Measurements from ENCODE around the gene RNF144A. TPM values are rescaled to one million over a fixed set of nuclear protein-coding genes. Genes with fewer than 3 reads are reported as not detected.

Gene RNF144A
- total and polyA plus RNA-seq, 2 of the 13 experiments (the other 11 are each of a cell fraction or from before 2014, with no cell fraction given) = 13.9 to 16.5 TPM

DNA sequence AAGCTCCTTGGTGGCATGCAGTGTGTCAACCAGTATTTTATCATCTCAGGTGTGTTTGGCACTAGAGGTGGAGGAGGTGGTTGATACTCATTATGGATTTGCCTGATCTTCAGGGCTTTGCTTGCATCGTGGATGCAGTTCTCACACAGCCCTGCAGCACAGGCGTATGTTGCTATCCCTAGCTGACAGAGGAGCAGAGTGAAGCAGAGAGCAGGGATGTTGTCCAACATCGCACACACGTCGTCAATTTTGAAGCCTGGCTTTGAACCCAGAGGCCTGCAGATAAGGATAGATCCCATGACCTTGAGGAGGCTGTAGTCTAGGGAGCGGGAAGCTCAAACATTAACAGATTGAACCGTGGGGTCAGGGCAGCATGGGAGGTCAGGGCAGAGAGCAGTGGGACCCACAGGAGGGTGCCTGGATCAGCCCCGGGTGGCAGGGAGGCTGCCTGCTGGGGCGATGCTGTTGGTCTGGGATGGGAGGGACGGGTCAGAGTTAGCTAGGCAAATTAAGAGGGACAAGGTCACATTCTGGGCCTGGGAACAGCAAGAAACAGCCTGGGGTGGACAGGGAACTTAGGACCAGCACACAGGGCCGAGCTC, 4.2 kb downstream of the RNF144A start (continued):
- TF ChIP-seq, protein P1, sequence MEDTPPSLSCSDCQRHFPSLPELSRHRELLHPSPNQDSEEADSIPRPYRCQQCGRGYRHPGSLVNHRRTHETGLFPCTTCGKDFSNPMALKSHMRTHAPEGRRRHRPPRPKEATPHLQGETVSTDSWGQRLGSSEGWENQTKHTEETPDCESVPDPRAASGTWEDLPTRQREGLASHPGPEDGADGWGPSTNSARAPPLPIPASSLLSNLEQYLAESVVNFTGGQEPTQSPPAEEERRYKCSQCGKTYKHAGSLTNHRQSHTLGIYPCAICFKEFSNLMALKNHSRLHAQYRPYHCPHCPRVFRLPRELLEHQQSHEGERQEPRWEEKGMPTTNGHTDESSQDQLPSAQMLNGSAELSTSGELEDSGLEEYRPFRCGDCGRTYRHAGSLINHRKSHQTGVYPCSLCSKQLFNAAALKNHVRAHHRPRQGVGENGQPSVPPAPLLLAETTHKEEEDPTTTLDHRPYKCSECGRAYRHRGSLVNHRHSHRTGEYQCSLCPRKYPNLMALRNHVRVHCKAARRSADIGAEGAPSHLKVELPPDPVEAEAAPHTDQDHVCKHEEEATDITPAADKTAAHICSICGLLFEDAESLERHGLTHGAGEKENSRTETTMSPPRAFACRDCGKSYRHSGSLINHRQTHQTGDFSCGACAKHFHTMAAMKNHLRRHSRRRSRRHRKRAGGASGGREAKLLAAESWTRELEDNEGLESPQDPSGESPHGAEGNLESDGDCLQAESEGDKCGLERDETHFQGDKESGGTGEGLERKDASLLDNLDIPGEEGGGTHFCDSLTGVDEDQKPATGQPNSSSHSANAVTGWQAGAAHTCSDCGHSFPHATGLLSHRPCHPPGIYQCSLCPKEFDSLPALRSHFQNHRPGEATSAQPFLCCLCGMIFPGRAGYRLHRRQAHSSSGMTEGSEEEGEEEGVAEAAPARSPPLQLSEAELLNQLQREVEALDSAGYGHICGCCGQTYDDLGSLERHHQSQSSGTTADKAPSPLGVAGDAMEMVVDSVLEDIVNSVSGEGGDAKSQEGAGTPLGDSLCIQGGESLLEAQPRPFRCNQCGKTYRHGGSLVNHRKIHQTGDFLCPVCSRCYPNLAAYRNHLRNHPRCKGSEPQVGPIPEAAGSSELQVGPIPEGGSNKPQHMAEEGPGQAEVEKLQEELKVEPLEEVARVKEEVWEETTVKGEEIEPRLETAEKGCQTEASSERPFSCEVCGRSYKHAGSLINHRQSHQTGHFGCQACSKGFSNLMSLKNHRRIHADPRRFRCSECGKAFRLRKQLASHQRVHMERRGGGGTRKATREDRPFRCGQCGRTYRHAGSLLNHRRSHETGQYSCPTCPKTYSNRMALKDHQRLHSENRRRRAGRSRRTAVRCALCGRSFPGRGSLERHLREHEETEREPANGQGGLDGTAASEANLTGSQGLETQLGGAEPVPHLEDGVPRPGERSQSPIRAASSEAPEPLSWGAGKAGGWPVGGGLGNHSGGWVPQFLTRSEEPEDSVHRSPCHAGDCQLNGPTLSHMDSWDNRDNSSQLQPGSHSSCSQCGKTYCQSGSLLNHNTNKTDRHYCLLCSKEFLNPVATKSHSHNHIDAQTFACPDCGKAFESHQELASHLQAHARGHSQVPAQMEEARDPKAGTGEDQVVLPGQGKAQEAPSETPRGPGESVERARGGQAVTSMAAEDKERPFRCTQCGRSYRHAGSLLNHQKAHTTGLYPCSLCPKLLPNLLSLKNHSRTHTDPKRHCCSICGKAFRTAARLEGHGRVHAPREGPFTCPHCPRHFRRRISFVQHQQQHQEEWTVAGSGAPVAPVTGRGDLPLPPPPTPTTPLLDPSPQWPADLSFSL (CRISPR knock-in tag; IDR thresholded peaks at IDR 0.05) = no peak
- no peak for TF ChIP-seq SRSF4 (IDR thresholded peaks at IDR 0.05; ENCODE audit: low read depth, low read length, poor library complexity, severe bottlenecking)
- TF ChIP-seq NFE2L1 (CRISPR knock-in tag; IDR thresholded peaks at IDR 0.05; ENCODE audit: borderline replicate concordance) = no peak
- TF ChIP-seq, protein P2, sequence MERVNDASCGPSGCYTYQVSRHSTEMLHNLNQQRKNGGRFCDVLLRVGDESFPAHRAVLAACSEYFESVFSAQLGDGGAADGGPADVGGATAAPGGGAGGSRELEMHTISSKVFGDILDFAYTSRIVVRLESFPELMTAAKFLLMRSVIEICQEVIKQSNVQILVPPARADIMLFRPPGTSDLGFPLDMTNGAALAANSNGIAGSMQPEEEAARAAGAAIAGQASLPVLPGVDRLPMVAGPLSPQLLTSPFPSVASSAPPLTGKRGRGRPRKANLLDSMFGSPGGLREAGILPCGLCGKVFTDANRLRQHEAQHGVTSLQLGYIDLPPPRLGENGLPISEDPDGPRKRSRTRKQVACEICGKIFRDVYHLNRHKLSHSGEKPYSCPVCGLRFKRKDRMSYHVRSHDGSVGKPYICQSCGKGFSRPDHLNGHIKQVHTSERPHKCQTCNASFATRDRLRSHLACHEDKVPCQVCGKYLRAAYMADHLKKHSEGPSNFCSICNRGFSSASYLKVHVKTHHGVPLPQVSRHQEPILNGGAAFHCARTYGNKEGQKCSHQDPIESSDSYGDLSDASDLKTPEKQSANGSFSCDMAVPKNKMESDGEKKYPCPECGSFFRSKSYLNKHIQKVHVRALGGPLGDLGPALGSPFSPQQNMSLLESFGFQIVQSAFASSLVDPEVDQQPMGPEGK (CRISPR knock-in tag; IDR thresholded peaks at IDR 0.05) = peak; percentile 83
- TF ChIP-seq, protein P3, sequence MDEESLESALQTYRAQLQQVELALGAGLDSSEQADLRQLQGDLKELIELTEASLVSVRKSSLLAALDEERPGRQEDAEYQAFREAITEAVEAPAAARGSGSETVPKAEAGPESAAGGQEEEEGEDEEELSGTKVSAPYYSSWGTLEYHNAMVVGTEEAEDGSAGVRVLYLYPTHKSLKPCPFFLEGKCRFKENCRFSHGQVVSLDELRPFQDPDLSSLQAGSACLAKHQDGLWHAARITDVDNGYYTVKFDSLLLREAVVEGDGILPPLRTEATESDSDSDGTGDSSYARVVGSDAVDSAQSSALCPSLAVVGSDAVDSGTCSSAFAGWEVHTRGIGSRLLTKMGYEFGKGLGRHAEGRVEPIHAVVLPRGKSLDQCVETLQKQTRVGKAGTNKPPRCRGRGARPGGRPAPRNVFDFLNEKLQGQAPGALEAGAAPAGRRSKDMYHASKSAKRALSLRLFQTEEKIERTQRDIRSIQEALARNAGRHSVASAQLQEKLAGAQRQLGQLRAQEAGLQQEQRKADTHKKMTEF (CRISPR knock-in tag; IDR thresholded peaks at IDR 0.05) = peak; percentile 79; the same call in 1 of the 2 replicates
- TF ChIP-seq KDM5A (IDR thresholded peaks at IDR 0.05; ENCODE audit: borderline replicate concordance, low read length) = no peak
- no peak for TF ChIP-seq ZFP62 (CRISPR knock-in tag; IDR thresholded peaks at IDR 0.05)
- no peak for TF ChIP-seq ZFP82 (CRISPR knock-in tag; IDR thresholded peaks at IDR 0.05; ENCODE audit: borderline replicate concordance)
- TF ChIP-seq ZNF44 (CRISPR knock-in tag; IDR thresholded peaks at IDR 0.05) = no peak
- TF ChIP-seq TBP (CRISPR knock-in tag; IDR thresholded peaks at IDR 0.05) = no peak
- peak; percentile 63 for TF ChIP-seq HNRNPH1 (optimal IDR thresholded peaks at IDR 0.05; ENCODE audit: low read depth, low read length)
- TF ChIP-seq, protein P4, sequence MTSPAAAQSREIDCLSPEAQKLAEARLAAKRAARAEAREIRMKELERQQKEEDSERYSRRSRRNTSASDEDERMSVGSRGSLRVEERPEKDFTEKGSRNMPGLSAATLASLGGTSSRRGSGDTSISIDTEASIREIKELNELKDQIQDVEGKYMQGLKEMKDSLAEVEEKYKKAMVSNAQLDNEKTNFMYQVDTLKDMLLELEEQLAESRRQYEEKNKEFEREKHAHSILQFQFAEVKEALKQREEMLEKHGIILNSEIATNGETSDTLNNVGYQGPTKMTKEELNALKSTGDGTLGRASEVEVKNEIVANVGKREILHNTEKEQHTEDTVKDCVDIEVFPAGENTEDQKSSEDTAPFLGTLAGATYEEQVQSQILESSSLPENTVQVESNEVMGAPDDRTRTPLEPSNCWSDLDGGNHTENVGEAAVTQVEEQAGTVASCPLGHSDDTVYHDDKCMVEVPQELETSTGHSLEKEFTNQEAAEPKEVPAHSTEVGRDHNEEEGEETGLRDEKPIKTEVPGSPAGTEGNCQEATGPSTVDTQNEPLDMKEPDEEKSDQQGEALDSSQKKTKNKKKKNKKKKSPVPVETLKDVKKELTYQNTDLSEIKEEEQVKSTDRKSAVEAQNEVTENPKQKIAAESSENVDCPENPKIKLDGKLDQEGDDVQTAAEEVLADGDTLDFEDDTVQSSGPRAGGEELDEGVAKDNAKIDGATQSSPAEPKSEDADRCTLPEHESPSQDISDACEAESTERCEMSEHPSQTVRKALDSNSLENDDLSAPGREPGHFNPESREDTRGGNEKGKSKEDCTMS (CRISPR knock-in tag; conservative IDR thresholded peaks at IDR 0.05) = no peak
- TF ChIP-seq, protein P5, sequence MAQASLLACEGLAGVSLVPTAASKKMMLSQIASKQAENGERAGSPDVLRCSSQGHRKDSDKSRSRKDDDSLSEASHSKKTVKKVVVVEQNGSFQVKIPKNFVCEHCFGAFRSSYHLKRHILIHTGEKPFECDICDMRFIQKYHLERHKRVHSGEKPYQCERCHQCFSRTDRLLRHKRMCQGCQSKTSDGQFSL (CRISPR knock-in tag; IDR thresholded peaks at IDR 0.05) = no peak
- TF ChIP-seq KLF15 (CRISPR knock-in tag; IDR thresholded peaks at IDR 0.05; ENCODE audit: borderline replicate concordance) = no peak
- TF ChIP-seq NCOA1 (CRISPR knock-in tag; IDR thresholded peaks at IDR 0.05) = no peak
- no peak for TF ChIP-seq HCFC1 (IDR thresholded peaks at IDR 0.05; ENCODE audit: low read depth, low read length)
- TF ChIP-seq TMF1 (CRISPR knock-in tag; IDR thresholded peaks at IDR 0.05; ENCODE audit: low read depth) = 0 out of 2 replicates have a peak, but pooled peaks have one; percentile 57

Measured in HepG2 (cell line).